Measurements from ENCODE around the gene PSENEN.

PSENEN gene

DNA sequence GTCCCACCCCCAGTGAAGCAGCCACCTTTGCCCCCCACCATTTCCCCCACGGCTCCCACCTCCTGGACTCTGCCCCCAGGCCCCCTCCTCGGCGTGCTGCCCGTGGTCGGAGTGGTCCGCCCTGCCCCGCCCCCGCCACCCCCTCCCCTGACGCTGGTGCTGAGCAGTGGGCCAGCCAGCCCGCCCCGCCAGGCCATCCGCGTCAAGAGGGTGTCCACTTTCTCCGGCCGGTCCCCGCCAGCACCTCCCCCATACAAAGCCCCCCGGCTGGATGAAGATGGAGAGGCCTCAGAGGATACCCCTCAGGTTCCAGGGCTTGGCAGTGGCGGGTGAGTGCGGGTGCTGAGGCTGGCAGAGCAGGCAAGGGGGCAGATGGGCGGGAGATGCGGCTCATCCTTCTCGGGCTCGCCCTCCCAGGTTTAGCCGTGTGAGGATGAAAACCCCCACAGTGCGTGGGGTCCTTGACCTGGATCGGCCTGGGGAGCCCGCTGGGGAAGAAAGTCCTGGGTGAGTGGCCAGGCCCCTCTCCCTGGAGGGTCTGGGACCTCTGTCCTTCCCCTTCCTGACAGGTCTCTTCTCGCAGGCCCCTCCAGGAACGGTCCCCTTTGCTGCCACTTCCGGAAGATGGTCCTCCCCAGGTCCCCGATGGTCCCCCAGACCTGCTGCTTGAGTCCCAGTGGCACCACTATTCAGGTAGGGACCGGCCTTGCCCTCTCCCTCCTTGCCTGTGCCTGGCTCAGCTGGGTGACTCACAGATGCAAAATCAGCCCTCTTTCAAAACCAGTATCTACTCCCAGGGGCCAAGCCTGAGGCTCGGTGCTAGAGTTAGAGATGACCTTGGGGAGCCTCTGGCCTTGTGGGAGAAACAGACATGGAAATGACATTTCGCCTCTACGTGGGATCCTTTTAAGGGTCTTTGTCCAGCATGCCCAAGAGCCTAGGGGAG, 12.0 kb upstream of the PSENEN start:
- no peak for DNase-seq (ENCODE audit: low read depth, low spot score)

DNA sequence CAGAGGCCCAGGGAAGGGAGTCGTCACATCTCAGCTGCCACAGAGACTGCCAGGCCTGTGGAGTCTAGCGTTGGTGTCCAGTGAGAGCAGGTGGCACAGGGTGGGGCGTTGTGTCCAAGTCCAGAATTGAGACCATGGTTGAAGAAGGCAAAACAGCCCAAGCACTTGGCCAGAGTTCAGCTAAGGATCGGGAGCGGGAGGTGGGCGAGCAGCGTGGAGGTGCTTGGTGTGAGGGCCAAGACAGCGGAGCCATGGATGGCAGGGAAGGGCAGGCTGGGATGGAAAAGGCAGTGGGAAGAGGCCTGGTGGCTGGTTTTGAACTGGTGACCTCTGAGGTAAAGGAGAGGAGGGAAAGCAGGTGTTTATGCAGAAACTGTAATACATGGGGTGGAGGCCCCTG, 11.2 kb upstream of the PSENEN start:
- DNase-seq (ENCODE audit: low read depth, low spot score), result no peak

DNA sequence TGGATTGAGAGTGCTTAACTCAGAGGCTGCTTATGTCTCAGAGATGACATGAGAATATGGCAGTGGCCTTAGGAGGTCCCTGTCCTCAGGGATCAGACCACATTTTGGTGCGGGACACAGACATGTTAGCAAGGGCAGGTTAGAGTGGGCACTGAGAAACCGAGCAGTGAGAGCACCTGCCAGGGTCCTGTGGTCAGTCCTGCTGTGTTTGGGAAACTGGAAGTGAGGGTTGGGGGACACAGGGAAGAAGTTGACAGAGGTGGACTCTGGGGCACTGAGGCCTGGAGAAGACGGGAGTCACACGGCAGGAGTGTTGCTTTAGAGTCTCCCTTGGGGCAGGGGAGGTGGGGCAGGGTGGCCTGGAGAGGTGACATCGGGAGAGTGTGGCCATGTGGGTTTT, 10.6 kb upstream of the PSENEN start:
- DNase-seq (ENCODE audit: low read depth, low spot score), result no peak

DNA sequence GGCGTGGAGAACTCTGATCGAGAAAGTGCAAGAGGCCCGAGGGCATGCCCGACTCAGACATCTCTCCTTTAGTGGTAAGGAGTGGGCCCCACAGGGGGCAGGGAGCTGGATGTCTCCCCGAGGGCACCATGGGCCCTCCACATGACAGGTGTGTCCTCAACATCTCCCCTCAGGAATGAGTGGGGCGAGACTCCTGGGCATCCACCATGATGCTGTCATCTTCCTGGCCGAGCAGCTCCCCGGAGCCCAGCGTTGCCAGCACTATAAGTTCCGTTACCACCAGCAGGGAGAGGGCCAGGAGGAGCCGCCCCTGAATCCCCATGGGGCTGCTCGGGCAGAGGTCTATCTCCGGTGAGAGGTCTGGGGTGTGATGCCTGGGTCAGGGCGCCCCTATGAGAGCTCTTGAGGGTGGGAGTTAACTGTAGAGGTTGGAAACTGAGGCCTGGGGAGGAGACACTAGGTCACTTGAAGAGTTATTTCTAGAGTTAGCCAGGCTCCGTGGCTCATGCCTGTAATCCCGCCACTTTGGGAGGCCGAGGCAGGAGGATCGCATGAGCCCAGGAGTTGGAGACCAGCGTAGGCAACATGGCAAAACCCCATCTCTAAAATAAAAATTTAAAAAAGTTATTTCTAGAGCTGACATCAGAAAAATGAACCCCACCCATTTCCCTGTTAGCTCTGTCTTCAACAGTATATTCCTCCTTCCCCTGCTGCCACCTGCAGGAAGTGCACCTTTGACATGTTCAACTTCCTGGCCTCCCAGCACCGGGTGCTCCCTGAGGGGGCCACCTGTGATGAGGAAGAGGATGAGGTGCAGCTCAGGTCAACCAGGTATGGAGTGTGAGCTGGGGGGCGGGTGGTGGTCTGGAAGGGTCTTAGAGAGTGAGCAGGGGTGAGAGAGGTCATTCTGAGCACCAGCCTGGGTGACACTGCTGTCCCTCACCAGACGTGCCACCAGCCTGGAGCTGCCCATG, 8.3 kb upstream of the PSENEN start:
- no peak for DNase-seq (ENCODE audit: low read depth, low spot score)

DNA sequence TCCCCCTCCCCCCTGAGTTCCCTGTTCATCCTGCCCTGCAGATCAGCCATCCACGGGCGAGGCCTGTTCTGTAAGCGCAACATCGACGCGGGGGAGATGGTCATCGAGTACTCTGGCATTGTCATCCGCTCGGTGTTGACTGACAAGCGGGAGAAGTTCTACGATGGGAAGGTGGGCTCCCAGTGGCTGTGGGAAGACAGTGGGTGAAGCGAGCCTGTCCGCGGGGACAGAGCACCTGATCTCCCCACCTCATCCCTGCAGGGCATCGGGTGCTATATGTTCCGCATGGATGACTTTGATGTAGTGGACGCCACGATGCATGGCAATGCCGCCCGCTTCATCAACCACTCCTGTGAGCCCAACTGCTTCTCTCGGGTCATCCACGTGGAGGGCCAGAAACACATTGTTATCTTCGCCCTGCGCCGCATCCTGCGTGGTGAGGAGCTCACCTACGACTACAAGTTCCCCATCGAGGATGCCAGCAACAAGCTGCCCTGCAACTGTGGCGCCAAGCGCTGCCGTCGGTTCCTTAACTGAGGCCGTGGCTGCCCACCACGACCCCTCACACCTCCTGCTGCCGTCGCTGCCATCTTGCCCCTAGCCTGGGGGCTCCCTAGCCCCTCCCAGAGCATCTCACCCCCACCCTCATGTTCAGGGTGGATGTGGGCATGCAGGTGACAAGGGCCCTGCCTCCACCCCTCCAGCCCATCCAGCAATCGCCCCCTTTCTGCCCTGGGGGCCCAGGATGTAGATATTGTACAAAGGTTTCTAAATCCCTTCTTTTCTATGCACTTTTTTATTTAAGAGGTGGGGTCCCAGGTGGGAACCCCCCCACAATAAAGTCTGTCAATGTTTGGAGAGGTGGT, 7.2 kb upstream of the PSENEN start:
- DNase-seq (ENCODE audit: low read depth, low spot score), result no peak

DNA sequence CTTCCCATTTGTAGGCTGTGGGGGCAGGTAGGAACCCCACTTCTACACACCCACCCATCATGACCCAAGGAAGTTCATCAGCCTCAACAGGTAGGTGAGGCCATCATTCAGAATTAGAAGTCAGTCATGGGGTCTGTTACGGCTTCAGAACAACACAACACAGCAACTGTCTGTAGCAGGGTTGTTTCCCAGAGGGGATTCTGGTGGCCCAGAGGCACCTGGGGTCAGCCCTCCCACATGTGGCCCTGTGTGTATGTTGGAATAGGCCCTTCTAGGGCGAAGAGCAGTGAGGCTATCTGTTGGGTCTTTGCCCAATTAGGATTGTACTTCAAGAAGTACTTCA, 6.6 kb upstream of the PSENEN start:
- no peak for DNase-seq (ENCODE audit: low read depth, low spot score)

DNA sequence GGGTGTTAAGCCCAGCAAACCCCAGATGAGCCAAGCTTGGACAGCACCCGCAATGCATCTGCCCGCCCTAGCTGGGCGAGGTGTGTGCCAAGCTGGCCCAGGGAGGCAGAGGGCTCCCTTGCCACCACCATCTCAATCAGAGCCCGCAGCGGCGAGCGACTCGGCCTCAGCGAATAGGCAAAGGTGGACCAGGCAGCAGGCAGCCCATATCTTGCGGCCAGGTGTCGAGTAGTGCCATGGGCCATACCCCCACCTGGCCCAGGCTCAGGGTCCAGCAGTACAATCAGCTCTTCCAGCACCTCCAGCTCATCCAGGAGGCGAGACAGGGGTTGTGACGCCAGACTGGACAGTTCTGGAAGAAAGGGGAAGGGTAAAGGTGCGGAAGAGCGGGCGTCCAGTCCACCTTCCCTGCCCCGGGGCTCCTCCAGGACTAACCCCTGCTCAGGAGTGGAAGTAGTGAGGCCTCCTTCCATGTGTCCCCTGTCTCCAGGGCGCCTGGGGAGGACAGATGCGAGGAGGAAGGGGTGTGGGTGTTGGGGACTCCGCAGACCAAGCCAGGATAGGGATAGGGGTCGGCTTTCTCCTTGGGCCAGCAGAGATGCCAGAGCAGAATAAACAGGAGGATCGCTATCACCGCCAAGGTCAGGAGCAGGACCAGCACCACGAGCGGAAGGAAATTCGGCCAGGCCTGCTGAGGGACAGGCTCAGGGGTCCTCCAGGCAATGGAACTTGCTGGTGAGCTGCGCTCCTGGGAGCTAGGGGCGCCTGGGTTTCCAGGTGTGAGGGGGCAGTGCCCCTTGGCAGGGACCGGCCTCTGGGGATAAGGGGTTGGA, 6.0 kb upstream of the PSENEN start:
- DNase-seq (ENCODE audit: low read depth, low spot score), result no peak

DNA sequence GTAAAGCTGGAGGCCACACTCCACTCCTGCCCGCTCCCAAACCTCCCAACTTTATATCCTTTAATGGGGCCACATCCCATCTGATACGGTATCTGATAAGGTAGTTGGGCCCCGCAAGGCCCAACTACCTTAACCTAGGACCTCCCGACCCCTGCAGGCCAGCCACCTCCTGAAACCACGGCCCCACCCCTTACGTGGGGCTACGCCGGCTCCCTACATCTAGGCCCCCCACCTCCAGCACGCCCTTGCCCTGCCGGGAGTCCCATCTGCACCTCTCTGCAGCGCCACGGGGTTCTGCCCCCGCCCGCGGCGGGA, 5.4 kb upstream of the PSENEN start:
- no peak for DNase-seq (ENCODE audit: low read depth, low spot score)

DNA sequence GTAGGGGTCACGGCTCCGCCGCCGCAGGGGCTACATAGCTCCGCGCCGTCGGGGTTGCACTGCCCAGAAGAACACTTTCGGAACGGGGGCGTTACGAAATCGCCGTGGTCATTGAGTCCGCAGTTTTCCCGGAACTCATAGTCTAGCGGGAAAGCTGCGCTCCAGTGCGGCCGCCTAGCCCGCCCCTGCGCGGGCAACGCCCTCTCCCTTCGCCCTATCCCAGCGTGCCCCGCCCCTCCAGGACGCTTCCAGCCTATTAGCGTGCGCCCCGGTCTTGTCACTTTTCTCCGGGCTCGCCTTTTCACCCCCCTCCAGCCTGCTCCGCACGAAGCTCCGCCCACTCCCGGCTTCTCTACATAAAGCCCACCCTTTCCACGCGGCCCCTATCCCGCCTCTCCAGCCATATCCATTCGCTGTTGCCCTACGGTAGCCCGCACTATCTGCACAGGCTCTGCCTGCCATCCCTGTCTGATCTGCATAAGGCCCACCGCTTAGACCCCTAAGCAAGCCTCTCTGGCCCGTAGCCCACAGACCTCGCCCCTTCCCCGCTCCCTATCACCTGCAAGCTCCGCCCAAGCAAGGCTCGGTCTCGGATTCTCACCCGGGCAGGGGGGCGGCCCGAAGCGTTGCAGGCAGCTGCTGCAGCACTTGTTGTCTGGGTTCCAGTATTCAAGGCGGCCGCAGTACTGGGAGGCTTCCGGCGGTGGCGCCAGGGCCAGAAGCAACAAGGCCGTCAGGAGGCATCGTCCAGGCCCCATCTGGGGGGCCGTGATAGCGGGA, 4.8 kb upstream of the PSENEN start:
- peak; percentile 92 for DNase-seq (ENCODE audit: low read depth, low spot score)

DNA sequence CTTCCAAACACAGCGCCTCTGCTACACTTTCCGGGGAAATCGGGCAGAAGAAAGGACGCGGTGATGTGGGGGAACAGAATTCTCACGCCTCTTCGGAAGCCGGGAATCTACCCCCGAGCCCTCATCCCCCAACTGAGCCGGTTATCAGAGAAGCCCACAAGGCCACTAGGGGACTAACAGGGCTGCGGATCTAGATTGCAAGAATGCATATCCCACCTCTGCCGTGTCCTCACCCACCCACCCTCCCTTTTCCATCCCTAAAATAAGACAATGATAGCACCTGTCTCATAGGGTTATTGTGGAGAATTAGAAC, 4.3 kb upstream of the PSENEN start:
- DNase-seq (ENCODE audit: low read depth, low spot score), result no peak

DNA sequence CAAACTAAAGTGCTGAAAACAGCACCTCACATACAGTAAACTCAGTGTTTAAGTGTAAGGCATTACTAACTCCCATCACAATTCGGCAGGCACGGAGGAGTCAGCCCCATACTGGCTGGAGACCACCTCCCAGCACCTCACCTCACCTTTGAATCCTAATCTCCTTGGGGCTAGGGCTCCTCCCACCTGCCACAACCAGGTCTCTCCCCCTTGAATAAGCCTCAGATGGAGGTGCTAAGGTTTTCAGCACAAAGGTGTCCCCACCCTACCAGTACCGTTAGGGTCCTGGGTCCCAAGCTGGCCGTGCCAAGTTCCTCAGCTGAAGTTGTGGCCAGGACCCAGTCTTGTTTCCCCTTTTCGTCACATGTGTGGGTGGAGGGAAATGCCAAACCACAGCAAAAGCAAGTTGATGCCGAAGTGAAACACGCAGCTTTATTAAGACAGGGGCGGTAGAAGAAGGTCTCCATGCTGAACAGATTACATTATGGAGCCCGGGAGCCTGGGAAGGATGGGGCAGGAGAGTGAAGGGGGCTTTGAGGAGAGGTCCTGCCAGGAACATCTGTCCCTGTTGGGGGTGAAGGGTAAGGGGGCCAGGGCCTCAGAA, 3.2 kb upstream of the PSENEN start, which contains the start of gene IGFLR1:
IGFLR1 (minus strand) TSS at position 332 of the 604 bp plus-strand sequence. CDS start 1,272 bp downstream, outside the sequence.
- DNase-seq (ENCODE audit: low read depth, low spot score), result peak; percentile 61

DNA sequence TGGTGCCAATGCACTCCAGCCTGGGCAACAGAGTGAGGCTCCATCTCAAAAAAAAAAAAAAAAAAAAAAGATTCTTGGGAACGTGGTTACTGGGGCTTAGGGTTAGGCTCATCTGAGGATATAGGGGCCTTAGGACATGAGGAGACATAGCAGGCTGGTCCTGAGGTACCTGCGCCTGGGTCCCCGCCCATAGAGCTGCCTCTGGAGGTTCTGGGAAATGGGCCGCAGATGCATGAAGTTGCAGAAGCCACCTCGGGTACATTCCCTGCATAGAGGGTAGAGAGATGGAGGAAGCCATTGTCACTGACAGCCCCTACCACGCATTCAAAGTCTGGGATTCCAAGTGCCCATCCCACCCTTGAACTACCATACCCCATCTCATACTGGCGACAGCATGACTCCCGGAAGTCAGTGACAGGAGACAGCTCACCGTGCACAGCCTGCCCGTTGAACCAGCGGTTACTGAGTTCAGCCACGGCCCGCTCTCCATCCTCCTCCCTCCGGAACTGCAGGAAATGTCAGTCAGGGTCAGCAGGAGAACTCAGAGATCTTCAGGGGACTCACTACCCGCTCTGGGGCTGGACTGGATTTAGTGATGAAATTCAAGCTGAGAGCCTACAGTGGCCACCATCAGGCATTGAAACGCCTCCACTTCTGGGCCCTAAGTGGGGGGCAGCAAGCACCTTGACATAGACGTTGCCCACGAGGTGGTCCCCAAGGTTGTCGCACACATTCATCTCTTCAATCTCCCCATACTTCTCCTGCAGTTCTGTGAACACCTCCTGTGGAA, 1.6 kb upstream of the PSENEN start:
- DNase-seq (ENCODE audit: low read depth, low spot score), result no peak

DNA sequence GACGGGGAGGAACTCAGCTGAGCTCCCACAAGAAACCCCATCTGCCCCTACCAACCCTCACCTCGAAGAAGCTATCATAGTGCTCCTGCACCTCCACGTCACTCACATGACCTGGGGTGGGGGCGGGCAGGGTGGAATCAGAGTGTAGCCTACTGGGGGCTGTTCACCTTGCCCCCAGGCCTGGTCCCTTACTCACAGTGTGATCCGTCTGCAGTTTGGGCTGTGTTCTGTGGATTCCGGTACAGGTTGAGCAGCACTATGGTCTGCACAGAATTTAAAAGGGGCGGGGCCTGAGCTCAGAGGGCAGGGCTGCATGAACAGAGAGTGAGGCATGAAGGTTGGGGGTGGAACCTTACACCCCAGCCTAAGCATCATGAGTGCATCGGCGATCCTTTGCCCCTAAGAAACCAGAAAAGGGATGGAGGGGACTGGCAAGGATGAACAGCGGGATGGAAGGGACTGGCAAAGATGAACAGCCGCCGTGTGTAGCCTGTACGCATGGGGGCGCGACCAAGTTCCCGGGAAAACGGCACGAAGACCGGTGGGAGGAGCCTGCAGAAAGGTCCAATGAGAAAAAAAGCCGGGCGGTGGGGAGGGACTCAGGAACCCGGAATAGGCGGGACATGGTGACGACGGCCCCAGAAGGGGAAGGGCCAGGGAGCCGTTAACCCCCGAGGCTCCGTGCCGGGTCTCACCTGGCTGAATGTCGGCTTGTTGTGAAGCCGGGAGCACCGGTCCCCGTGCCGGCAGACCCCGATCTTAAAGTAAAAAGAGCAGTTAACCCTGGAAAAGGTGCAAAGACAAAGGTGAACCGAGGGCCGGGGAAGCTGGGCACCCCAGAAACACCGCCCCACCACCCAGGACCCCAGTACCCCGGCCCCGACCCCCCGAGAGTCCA, 772 bp upstream of the PSENEN start:
- DNase-seq (ENCODE audit: low read depth, low spot score), result peak; percentile 82

DNA sequence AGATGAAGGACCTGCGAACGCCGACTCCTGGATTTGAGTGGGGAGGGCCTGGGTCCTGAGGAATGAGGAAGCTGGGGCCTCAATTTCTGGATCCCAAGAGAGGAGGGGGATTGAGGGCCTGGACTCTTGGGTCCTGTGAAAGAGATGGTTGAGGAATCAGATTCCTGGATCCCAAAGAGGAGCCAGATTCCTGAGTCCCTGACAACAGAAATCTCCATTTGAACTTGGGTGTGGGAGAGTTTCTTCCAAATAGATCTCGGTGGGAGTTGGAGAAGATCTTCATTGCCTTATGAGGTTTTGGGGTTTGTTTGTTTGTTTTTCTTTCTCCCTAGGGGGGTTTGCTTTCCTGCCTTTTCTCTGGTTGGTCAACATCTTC, 624 bp downstream of the PSENEN start:
- no peak for DNase-seq (ENCODE audit: low read depth, low spot score)

DNA sequence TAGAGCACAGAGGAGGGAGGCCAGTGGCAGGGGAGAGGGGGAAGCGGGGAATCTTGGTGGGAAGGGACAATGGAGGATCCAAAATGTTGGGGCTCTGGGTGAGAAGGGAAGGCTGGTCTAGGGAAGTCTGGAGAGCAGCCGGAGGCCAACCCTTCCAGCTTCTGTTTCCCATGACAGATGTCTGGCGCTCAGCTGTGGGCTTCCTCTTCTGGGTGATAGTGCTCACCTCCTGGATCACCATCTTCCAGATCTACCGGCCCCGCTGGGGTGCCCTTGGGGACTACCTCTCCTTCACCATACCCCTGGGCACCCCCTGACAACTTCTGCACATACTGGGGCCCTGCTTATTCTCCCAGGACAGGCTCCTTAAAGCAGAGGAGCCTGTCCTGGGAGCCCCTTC, 1.1 kb downstream of the PSENEN start:
- no peak for DNase-seq (ENCODE audit: low read depth, low spot score)

DNA sequence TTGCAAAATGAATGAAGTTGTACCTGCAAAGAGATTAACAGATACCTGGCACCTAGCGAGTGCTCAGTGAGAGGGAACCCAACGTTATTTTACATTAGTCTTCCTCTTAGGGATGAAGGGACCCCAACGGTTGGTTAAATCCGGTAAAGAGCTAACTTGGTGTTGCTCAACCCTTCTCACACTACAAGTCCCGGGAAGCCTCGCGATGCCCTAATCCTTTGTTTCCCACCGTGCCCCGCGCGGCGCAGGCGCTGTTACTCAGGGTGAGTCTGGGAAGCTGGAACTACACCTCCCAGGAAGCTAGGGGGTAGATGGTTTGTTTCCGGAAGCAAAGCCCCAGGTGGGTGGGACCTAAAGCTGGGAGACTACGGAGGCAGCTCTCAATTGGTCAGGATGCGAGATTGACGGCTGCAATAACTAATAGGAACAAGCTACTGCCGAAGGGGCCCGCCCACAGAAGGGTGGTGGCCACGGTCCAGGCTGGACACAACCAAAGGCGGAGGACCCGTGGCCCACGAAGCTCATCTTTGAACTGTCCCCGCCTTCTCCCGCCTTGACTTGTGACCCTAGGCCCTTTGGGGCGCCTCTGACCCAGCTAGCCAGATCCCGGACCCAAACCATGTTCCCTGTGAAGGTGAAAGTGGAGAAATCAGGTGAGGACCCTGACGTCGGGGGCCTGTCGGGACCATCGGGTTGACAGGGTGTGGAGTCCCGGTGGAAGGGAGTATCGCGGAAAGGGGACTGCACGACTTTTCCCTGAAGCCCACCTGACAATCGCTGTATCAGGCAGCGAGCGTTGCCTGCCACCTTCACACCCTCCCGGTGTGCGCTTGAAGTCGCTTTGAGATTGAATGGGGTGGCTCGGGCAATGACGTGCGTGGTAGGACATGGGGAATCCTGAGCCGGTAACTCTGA, 2.9 kb downstream of the PSENEN start, which contains the start of gene LIN37:
LIN37 (plus strand) TSS at position 471 of the 915 bp plus-strand sequence; CDS start at position 620, 149 bp downstream.
- peak; percentile 97 for DNase-seq (ENCODE audit: low read depth, low spot score)

DNA sequence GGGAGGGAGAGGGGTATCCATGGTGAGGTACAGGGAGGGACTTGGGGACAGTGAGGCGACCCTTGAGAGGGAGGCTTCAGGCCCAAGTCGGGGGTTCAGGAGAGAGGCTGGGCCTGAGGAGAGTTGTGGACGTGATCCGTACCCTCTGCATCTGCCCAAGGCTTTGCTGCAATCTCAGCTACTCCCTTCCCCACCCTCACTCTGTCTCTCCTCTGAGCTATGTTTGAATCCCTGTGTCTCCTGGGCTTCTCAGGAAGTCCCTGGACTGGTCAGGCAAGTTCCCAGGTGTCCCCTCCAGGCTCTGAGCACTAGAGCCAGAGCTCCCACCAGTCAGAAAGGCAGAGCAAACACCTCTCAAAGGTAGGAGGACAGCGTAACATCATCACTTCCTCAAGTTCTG, 4.7 kb downstream of the PSENEN start:
- no peak for DNase-seq (ENCODE audit: low read depth, low spot score)
